SW480 (cell line): ENCODE data around the gene SLC35A2.
"Not testable (repeated sequence)": the region's sequence is repeated elsewhere in the genome, so short reads cannot be mapped to it uniquely, and the experiment has no call there.

Source experiments
- DNase-seq: peaks from one replicate; pipeline ENCODE4 v3.0.0-alpha.2; 2016; ENCODE audit warnings: low spot score

The SLC35A2 gene

DNA sequence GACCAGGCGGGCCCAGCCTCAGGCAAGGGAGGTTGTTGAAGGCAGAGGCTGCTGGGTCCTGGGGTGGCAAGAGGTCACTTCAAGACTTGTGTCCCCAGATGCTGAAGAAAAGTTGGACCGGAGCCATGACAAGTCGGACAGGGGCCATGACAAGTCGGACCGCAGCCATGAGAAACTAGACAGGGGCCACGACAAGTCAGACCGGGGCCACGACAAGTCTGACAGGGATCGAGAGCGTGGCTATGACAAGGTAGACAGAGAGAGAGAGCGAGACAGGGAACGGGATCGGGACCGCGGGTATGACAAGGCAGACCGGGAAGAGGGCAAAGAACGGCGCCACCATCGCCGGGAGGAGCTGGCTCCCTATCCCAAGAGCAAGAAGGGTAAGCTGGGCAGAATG is 9.3 kb downstream of the SLC35A2 start:
- DNase-seq: no peak

DNA sequence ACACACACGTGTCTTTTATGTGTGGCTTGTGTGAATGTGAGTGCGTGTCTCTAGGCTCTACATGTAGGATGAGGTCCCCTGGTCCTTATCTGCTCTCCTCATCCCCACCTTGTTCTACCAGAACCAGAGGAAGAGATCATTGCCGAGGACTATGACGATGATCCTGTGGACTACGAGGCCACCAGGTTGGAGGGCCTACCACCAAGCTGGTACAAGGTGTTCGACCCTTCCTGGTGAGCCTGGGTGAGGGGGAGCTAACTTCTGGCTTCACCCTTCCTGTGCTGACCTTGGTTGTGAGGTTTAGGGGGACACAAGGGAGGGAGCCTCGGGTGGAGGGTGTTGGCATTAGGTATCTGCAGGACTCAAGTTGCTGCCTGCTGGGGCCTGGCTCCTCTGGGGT is 10.4 kb downstream of the SLC35A2 start:
- no peak for DNase-seq

DNA sequence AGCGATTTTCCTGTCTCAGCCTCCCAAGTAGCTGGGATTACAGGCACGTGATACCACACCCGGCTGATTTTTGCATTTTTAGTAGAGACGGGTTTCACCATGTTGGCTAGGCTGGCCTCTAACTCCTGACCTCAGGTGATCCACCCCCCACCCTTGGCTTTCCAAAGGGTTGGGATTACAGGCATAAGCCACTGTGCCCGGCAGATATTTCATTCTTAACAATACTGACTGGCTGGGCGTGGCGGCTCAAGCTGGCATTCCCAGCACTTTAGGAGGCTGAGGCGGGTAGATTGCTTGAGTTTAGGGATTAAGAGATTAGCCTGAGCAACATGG is 12.4 kb downstream of the SLC35A2 start:
- no peak for DNase-seq

DNA sequence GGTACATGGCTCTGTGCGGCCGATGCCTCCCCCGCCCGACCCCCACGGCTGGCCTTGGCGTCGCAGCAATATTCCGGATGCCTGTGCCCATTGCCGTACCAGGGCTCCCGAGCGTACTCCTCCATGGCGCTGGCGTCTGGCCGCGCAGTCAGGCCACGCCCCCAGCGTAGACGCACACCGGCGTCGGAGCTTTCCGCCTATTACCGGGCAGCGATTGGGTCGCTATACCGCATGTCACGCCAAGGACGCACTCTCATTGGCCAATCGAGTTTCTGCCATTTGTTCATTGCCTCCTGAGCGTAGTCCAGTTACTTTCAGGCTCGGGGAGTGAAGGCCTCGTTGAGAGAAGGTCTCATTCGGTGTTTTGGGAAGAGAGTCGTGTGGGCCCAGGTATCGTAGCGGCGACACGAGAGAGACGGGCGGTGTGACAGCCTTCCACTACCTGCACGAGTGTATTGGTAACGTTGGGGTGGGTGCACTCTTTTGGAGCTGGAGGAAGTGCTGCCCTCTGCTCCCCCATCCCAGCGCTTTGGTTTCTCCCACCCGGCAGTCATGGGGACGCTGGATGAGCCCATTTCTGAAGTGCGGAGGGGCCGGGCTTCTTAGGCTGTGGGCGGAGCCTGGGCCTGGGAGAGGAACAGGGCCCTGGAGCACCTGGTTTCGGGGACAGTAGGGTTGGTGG is 13.7 kb downstream of the SLC35A2 start, which contains the start of the genes PQBP1 and TIMM17B:
TSS of gene PQBP1 (plus strand) at position 306 of the 682 bp plus-strand sequence. CDS start 580 bp downstream, outside the sequence.
TSS of gene TIMM17B (minus strand) at position 144 of the 682 bp plus-strand sequence. CDS start at position 125, 19 bp downstream.
- DNase-seq: peak; percentile 97

DNA sequence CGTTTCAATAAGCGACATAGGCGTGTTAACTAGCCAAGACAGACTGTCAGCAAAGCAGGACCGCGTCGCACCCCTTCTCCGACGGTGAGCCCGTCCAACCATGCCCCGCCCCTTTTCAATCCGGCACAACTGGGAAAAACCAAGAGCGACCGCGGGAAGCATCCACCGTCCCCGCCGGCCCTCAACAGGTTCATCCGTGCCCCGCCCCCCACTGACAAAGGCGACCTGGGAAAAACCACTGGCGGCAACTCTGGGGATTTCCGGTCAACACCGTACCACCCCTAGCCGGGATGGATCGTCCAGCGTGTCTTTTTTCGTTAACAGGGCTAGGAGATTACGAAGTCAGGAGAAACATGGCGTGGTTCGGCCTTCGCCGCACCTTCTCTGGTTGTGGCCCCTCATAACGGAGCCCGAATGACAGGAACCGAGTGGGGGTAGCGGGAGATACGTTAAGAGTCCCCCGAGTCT is 14.3 kb downstream of the SLC35A2 start:
- peak; percentile 89 for DNase-seq

DNA sequence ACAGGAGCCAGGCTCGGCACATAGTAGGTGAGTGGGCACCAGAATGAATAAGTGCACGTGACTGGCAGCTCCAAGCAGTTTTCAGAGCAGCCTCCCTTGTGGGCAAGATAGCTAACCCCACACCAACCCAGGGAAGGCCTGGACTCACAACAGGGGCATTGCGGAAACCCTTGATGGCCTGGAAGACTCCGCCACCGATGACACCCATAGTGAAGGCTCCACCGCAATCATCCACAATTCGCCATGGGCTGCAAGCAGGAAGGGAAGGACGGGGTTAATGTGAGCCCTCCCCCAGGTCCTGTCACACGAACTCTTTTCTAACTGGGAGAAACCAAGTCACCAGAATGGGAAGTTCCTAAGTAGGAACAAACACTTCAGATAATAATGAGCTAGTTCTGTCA is 14.8 kb downstream of the SLC35A2 start:
- DNase-seq: peak; percentile 24

DNA sequence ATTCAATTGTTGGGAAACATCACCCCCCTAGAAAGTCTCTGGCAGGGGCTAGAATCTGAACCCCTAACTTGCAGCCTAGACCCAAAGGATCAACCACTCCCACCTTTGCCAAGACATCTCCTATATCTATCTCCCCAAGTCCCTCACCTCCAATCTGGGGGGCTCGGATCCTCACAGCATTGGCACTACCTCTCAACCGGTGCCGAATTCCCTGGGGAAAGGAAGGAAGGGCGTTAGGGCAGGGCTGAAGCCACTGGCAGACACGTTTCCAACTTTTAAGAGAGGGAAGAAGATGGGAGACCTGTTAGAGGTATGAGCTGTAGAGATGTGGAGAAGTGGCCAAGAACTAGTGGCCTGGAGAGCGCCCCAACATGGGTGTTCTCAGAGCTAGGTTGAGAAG is 16.6 kb downstream of the SLC35A2 start:
- DNase-seq: no peak

DNA sequence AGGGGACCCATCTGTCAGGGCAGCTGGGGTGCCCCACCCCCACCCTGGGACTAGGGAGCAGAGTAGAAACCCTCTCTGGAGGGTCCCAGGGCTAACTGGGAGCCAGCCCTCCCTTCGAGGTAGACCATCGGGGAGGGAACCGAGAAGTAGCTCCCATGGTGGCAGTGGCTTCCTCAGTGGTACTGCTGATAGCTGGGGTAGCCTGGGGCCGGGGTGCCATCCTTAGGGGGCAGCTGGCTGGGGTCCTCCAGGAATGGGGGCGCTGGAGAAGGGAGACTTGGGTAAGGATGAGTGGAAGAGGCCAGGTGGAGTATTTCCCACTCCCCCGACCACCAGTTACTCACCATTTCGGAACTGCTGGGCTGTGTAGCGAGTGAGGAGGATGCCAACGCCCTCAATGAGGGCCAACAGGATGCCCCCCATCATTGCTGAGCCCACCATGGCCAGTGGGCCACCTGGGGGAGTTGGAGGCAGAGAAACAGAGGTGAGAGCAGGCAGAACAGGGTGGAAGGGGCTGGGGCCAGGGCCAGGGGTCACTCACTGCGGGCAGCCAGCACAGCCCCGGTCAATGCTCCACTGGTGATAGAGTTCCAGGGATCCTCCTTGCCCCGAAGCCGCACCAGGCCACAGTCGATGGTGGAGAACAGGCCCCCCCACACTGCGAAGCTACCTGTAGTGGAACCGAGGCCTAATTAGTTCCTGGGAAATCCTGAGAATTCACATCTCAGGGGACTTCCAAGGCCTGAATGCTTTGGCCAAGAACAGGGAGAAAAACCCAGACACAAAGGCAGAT is 17.7 kb downstream of the SLC35A2 start:
- DNase-seq: no peak

DNA sequence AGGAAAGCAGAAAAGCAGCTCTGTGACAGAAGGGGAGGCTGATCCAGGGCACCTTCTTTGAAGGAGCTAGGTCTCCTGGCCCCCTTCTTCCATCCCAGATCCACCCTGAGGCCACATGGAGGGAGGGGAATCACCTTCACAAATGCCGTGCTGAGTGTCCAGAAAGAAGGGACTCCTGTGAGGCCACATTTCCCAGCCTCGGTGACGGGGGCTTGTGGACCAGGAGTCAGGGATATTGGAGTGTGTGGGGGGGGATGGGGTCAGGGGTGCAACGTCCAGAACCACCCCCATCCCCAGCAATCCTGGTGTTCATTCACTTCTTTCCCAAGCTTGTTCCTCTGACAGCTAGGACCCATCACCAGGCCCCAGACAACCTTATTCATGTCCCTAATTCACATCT is 18.6 kb downstream of the SLC35A2 start:
- no peak for DNase-seq

DNA sequence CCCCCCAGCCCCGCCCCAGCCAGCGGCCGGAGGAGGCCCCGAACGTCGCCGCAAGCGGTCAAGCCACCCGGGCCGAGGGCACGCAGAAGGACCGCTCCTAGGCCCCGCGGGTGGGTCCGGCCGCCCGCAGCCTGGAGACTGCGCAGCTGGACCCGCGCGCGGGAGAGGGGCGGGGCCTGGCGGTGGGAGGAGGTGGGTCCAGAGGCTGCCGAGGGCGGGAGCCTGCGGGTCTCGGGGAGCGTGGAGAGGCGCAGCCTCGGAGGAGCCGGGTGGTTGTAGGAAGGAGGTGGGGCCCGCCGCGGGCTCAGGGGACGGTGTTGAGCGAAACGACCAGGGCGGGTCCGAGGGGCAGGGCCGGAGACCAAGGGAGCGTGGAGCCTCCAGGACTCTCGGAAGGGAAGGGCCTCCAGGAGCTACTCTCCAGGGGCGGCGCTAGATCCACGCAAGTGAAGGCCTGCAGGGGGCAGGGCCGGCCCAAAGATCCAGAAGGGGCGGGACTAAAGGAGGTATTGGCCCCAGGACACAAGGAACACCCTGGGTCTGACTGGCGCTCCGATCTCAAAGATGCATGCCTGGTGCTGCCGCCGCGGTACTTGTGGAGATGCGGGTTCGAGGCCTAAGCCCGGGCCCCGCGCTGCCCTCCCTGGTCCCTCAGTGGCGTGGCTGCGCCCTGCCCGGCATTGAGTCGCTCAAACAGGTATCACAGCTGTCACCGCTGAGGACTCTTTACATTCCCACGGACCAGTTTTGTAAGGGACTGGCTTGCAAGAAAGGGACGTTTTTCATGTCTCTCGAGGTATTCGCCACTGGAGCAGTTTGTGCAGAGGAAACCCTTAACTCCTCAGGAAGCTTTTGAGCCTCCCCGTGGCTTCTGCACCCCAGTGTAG is 19.8 kb downstream of the SLC35A2 start:
- peak; percentile 90 for DNase-seq

DNA sequence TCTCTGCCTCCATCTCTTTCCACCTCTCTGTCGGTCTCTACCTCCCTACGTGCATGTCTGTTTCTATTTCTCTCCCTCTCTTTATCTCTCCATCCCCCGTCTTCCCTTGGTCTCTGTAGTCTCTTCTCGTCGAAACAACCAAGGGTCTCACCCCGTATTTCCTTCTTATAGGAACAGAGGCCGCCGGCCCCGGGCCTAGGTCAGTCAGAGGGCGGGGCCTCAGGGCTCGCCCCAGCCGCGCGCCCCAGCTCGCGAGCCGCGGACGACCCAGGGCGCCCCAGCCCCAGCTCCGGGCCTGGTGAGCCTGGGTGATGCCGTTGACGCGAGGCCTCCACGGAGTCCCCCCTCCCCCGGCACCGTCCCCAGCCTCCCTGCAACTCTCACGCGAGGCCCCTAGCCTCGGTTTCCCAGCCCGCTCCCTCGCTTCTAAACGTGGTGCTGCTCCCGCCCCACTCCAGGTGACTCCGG is 20.5 kb downstream of the SLC35A2 start:
- peak; percentile 44 for DNase-seq

DNA sequence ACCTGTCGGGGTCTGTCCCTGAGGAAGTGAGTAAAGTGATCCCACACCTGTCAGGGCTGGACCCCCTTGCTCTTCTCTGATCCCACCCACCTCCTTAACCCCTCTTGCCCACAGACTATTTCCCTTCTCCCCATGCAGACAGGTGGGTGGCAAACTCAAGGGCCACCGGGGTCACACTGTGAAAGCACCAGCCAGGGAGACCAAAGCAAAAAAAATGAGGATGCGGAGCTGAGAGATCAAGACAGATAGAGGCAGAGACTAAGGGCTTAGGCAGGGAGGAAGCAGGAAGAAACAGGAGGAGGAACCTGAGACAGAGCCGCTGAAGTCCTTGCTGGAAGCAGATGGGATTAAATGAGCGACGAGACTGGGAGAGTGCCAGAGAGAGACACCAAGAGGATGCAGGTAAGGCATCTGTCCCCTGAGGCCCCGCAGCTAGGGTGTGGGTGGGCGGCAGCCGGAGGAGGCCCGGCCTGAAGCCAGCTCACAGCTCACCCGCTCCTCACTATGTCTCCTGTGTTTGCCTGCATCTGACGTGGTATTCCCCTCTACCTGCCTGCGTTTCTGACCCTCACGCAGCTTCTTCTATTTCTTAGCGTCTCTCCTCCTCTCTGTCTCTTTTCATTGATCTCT is 21.0 kb downstream of the SLC35A2 start:
- peak; percentile 53 for DNase-seq

DNA sequence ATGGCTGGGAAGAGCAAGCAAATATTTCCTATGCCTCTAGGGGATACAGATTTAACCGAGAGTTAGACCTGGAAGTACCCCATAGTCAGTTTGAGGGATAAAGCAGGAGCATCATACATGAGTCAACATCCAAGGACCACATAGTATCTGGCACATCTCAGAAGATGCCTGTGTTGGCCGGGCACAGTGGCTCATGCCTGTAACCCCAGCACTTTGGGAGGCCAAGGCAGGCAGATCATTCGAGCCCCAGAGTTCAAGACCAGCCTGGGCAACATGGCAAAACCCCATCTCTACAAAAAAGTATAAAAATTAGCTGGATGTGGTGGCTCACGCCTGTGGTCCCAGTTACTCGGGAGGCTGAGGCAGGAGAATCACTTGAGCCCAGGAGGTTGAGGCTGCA is 24.9 kb downstream of the SLC35A2 start:
- DNase-seq: not testable (repeated sequence)

DNA sequence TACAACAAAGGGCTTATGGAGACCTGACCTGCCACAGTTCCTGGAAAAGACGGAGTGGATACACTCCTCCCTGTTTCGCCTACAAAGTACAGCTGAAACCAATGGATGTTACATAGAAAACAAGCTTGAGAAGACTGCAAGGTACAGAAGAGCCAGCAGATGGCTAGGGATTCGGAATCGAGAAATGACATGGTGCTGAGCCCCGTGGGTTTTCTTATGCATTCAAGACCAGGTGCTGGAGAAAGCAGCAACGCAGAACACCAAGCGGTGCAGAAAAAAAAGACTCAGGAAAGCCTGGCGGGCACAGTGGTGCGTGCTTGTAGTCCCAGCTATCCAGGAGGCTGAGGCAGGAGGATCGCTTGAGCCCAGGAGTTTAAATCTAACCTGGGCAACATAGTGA is 27.7 kb downstream of the SLC35A2 start:
- peak; percentile 21 for DNase-seq

DNA sequence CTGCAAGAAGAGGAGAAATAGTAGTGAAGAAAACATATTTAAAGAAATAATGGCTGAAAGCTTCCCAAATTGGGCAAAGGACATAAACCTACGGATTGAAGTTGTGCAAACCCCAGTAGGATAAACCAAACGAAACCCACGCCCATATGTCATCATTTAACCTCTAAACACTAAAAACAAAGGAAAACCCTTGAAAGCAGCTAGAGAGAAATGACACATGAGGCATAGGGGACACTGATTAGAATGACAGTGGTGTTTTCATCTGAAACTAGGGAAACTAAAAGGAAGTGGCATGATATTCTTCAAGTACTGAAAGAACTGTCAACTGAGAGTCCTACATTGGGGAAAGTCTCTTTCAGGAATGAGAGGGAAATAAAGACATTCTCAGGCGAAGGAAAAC is 34.5 kb downstream of the SLC35A2 start:
- DNase-seq: not testable (repeated sequence)

DNA sequence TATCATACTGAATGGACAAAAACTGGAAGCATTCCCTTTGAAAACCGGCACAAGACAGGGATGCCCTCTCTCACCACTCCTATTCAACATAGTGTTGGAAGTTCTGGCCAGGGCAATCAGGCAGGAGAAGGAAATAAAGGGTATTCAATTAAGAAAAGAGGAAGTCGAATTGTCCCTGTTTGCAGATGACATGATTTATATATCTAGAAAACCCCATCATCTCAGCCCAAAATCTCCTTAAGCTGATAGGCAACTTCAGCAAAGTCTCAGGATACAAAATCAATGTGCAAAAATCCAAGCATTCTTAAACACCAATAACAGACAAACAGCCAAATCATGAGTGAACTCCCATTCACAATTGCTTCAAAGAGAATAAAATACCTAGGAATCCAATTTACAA is 39.4 kb downstream of the SLC35A2 start:
- DNase-seq: not testable (repeated sequence)

DNA sequence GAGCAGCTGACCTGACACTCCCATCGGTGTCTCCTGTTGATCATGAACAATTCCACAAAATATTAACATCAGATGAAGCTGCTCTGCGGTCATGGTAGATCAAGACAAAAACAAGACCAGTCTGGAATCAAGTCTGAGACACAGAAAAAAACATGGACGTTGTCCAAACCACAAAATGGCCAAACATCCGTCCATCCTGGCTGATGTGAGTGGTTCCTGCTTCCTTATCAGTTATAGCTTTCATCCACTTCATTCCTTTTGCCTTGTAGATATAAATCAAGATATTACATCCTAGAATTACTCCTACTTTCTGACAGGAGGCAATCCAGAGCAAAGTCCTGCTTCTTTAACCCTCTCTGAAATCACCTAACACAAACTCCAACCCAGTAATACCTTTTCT is 47.2 kb downstream of the SLC35A2 start:
- DNase-seq: peak; percentile 75

DNA sequence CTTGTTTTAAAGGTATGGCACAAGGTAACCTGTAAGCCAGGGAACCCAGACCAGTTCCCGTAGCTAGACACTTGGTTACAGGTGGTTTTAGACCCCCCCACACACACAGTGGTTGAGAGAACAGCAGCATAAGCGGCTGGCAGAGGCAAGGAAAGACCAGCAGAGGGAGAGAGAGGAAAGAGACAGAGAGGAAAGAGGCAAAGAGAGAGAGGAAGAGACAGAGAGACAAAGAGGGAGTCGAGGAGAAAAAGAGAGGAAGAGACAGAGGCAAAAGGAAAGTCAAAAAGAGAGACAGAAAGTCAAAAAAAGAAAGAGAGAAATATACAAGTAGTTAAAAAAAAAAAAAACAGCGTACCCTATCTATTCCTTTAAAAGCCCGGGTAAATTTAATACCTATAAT is 56.5 kb downstream of the SLC35A2 start:
- peak; percentile 33 for DNase-seq

DNA sequence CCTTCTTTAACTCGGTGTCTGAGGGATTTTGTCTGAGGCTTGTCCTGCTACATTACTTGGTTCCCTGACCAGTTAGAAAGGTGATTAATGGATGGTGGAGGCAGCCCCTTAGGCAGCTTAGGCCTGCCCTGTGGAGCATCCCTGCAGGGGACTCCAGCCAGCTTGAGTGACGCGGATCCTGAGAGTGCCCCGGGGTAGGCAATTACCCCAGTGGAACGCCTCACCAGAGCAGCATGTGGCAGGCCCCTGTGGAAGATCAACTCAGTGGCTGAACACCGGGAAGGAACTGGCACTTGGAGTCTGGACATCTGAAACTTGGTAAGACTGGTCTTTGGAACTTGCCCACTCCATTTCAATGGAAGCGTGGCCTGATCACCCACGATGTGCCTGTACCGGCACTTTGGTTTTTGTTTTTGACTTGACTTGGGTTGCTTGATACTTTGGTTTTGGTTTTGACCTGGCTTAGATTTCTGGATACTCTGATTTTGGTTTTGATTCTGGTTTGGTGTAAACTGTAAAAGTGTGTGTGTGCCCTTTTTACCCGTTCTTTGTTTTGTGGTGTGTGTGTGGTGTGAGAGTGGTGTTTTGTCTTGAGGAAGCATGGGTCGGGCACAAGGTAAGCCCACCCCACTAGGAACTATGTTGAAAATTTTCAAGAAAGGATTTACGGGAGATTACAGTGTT is 57.2 kb downstream of the SLC35A2 start:
- not testable (repeated sequence) for DNase-seq

DNA sequence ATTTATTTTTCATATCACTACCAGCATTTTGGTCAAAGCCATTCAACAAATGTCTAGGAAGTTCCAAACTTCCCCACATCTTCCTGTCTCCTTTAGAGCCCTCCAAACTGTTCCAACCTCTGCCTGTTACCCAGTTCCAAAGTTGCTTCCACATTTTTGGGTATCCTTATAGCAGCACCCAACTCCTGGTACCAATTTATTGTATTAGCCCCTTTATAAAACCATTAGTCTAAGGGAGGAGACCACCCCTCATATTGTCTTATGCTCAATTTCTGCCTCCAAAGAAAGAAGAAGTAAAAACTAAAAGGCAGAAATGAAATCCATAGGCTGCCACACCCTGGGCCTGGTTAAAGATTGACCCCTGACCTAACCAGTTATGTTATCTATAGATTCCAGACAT is 58.0 kb downstream of the SLC35A2 start:
- not testable (repeated sequence) for DNase-seq
